H9 (cell line): ENCODE measurements around the gene CHDH. TPM values are rescaled to one million over a fixed set of nuclear protein-coding genes. Genes with fewer than 3 reads are reported as not detected.

Source experiments
- DNase-seq: peaks from one replicate; pipeline ENCODE4 v3.0.0-alpha.2; 2017
- H2AFZ ChIP-seq: one replicate; pipeline ENCODE4 v1.6.1; 2013; ENCODE audit warnings: mild to moderate bottlenecking, low read length, control low read depth, moderate library complexity
- H2AK5ac ChIP-seq: 2 replicates; pipeline ENCODE4 v1.6.1; 2013; ENCODE audit warnings: low read length, control low read depth, mixed read lengths; ENCODE audit not compliant: insufficient read length
- H2BK120ac ChIP-seq: one replicate; pipeline ENCODE4 v1.6.1; 2013; ENCODE audit warnings: low read depth, mild to moderate bottlenecking, low read length, control low read depth, inconsistent platforms; ENCODE audit not compliant: poor library complexity, severe bottlenecking
- H2BK12ac ChIP-seq: 2 replicates; pipeline ENCODE4 v1.6.1; 2013; ENCODE audit warnings: low read length, control low read depth, mixed read lengths, low read depth; ENCODE audit not compliant: insufficient read length
- H2BK15ac ChIP-seq: 2 replicates; pipeline ENCODE4 v1.6.1; 2013; ENCODE audit warnings: low read depth, low read length, control low read depth
- H2BK20ac ChIP-seq: one replicate; pipeline ENCODE4 v1.6.1; 2013; ENCODE audit warnings: low read depth, mild to moderate bottlenecking, low read length, control low read depth, inconsistent platforms; ENCODE audit not compliant: poor library complexity, severe bottlenecking
- H2BK5ac ChIP-seq: 2 replicates; pipeline ENCODE4 v1.6.1; 2013; ENCODE audit warnings: low read length, control low read depth, mixed read lengths; ENCODE audit not compliant: insufficient read length
- H3K14ac ChIP-seq: 2 replicates; pipeline ENCODE4 v1.6.1; 2013; ENCODE audit warnings: low read length, control low read depth; ENCODE audit not compliant: insufficient read depth
- H3K18ac ChIP-seq: 2 replicates; pipeline ENCODE4 v1.6.1; 2013; ENCODE audit warnings: low read depth, mild to moderate bottlenecking, mixed read lengths, low read length, control low read depth; ENCODE audit not compliant: insufficient read length
- H3K23ac ChIP-seq: 2 replicates; pipeline ENCODE4 v1.6.1; 2013; ENCODE audit warnings: low read length, control low read depth, mixed read lengths, low read depth; ENCODE audit not compliant: insufficient read length
- H3K23me2 ChIP-seq: 2 replicates; pipeline ENCODE4 v1.6.1; 2013; ENCODE audit warnings: low read depth, mild to moderate bottlenecking, mixed read lengths, low read length, control low read depth; ENCODE audit not compliant: insufficient read length, poor library complexity, severe bottlenecking
- H3K27ac ChIP-seq: 2 replicates; pipeline ENCODE4 v1.5.1; 2013; ENCODE audit warnings: low read length, control low read depth, mixed read lengths, low read depth; ENCODE audit not compliant: insufficient read length
- H3K27me3 ChIP-seq: 2 replicates; pipeline ENCODE4 v1.6.1; 2013; ENCODE audit warnings: low read length, control low read depth, inconsistent platforms; ENCODE audit not compliant: insufficient read depth
- H3K4ac ChIP-seq: 2 replicates; pipeline ENCODE4 v1.6.1; 2013; ENCODE audit warnings: low read depth, mild to moderate bottlenecking, control low read depth, inconsistent platforms, low read length, moderate library complexity
- H3K4me1 ChIP-seq: 2 replicates; pipeline ENCODE4 v1.6.1; 2013; ENCODE audit warnings: low read length, control low read depth, inconsistent platforms; ENCODE audit not compliant: insufficient read depth
- H3K4me2 ChIP-seq: 2 replicates; pipeline ENCODE4 v1.6.1; 2013; ENCODE audit warnings: low read length, control low read depth, mixed read lengths; ENCODE audit not compliant: insufficient read length, insufficient read depth
- H3K56ac ChIP-seq: 2 replicates; pipeline ENCODE4 v1.6.1; 2013; ENCODE audit warnings: low read depth, mild to moderate bottlenecking, mixed read lengths, low read length, control low read depth; ENCODE audit not compliant: insufficient read length
- H3K79me1 ChIP-seq: 2 replicates; pipeline ENCODE4 v1.6.1; 2013; ENCODE audit warnings: low read depth, mild to moderate bottlenecking, moderate library complexity, low read length, control low read depth, inconsistent platforms; ENCODE audit not compliant: insufficient read depth, poor library complexity, severe bottlenecking
- H3K79me2 ChIP-seq: 2 replicates; pipeline ENCODE4 v1.6.1; 2013; ENCODE audit warnings: low read length, control low read depth, inconsistent platforms; ENCODE audit not compliant: insufficient read depth
- H3K9ac ChIP-seq: 2 replicates; pipeline ENCODE4 v1.6.1; 2013; ENCODE audit warnings: low read length, control low read depth, mixed read lengths; ENCODE audit not compliant: insufficient read length; ENCODE audit errors: extremely low read depth
- H3K9me3 ChIP-seq: one replicate; pipeline ENCODE4 v1.6.1; 2013; ENCODE audit warnings: low read depth, low read length, inconsistent platforms; ENCODE audit not compliant: control insufficient read depth
- H3T11ph ChIP-seq: one replicate; pipeline ENCODE4 v1.6.1; 2013; ENCODE audit warnings: mild to moderate bottlenecking, low read length, control low read depth, inconsistent platforms
- H4K20me1 ChIP-seq: one replicate; pipeline ENCODE4 v1.6.1; 2013; ENCODE audit not compliant: control insufficient read depth, insufficient read length, insufficient read depth
- H4K5ac ChIP-seq: 2 replicates; pipeline ENCODE4 v1.6.1; 2013; ENCODE audit warnings: low read depth, mild to moderate bottlenecking, mixed read lengths, low read length, control low read depth; ENCODE audit not compliant: insufficient read length
- H4K8ac ChIP-seq: replicated peaks from 2 replicates; pipeline ENCODE4 v1.6.1; 2013; ENCODE audit warnings: low read length, control low read depth, mixed read lengths, low read depth; ENCODE audit not compliant: insufficient read length
- H4K91ac ChIP-seq: 2 replicates; pipeline ENCODE4 v1.6.1; 2013; ENCODE audit warnings: low read depth, mild to moderate bottlenecking, moderate library complexity, mixed read lengths, low read length, control low read depth; ENCODE audit not compliant: insufficient read length
- H3K27ac Mint-ChIP-seq, 3 experiments: 2 replicates in 2 of 3; 3 replicates in 1 of 3; pipeline ENCODE4 v1.8.0; 2020 to 2021; ENCODE audit warnings: mixed read lengths in 3 of 3, mild to moderate bottlenecking in 1 of 3, moderate library complexity in 1 of 3
- H3K27me3 Mint-ChIP-seq: 2 replicates; pipeline ENCODE4 v1.8.0; 2021; ENCODE audit warnings: low read depth, mild to moderate bottlenecking, moderate library complexity, mixed read lengths
- H3K36me3 Mint-ChIP-seq, 3 experiments: 2 replicates in 2 of 3; 3 replicates in 1 of 3; pipeline ENCODE4 v1.8.0; 2020 to 2021; ENCODE audit warnings: low read depth in 3 of 3, mixed read lengths in 3 of 3; ENCODE audit not compliant: insufficient read depth in 1 of 3
- H3K4me1 Mint-ChIP-seq, 2 experiments: 2 replicates each; pipeline ENCODE4 v1.8.0; 2020; ENCODE audit warnings: mixed read lengths in 2 of 2
- H3K4me3 Mint-ChIP-seq, 2 experiments: 2 replicates in 1 of 2; 3 replicates in 1 of 2; pipeline ENCODE4 v1.8.0; 2020 to 2021; ENCODE audit warnings: mild to moderate bottlenecking in 2 of 2, mixed read lengths in 2 of 2, moderate library complexity in 1 of 2
- H3K9me3 Mint-ChIP-seq, 2 experiments: 2 replicates in 1 of 2; 3 replicates in 1 of 2; pipeline ENCODE4 v1.8.0; 2020; ENCODE audit warnings: mild to moderate bottlenecking in 2 of 2, mixed read lengths in 2 of 2, moderate library complexity in 1 of 2
- CTCF ChIP-seq: fragments of 200-600 bp; sonication (generic); conservative IDR thresholded peaks from 3 replicates; pipeline ENCODE4 v1.8.0; 2021; ENCODE audit warnings: antibody characterized with exemption, mild to moderate bottlenecking
- WGBS: extraction: QIAGEN DNeasy Blood & Tissue Kit; methylation state at CpG from one replicate; pipeline ENCODE4 v1.1.7; 2013; ENCODE audit warnings: missing lambda C conversion rate, low lambda C conversion rate, mixed read lengths; ENCODE audit not compliant: insufficient read length; ENCODE audit errors: extremely low coverage; 5-methylcytosine and 5-hydroxymethylcytosine counted together
- total RNA-seq: library from RNA; stranded (reverse); gene quantifications from 2 replicates; pipeline ENCODE4 v1.2.1, GENCODE V29; 2021

CHDH gene
- total RNA-seq, 1 experiment from 2014 or later: 11.0 TPM

- H2BK20ac ChIP-seq: no peak overlapping the region
- H3K27me3 ChIP-seq: no peaks in the 10 kb centered on the region
- H3K4ac ChIP-seq: no peak overlapping the region
- H2BK5ac ChIP-seq: no peak overlapping the region
- TF ChIP-seq CTCF: no peak
- no peak overlapping the region for H2AK5ac ChIP-seq
- H3K14ac ChIP-seq: no peak overlapping the region
- H3K4me3 Mint-ChIP-seq: no peak overlapping the region
- no peak overlapping the region for H3K27ac Mint-ChIP-seq
- no peak overlapping the region for H2BK120ac ChIP-seq
- H4K91ac ChIP-seq: no peak overlapping the region
- H3K23ac ChIP-seq: no peak overlapping the region
- DNase-seq: no peak
- no peak overlapping the region for H4K5ac ChIP-seq
- no peaks in the 10 kb centered on the region for H3K23me2 ChIP-seq
- no peaks in the 10 kb centered on the region for H3K9me3 ChIP-seq
- H3T11ph ChIP-seq: no peak overlapping the region
- H3K18ac ChIP-seq: no peak overlapping the region
- WGBS: no CpG with 5 or more reads among the region's 2 CpGs
- H3K27me3 Mint-ChIP-seq: no peaks in the 10 kb centered on the region
- peaks cover 0 to 10% (median 0%) of the 10 kb centered on the region in 3 experiments; a peak in 6 of 7 replicates for H3K36me3 Mint-ChIP-seq
- no peak overlapping the region for H3K56ac ChIP-seq
- H2BK15ac ChIP-seq: no peak overlapping the region
- no peaks in the 10 kb centered on the region for H3K4me1 ChIP-seq
- no peak overlapping the region for H4K8ac ChIP-seq
- H3K4me2 ChIP-seq: no peak overlapping the region
- no peak overlapping the region for H2AFZ ChIP-seq
- no peaks in the 10 kb centered on the region for H3K9me3 Mint-ChIP-seq
- H3K9ac ChIP-seq: no peak overlapping the region
- no peaks in the 10 kb centered on the region for H3K79me2 ChIP-seq
- no peak overlapping the region for H2BK12ac ChIP-seq
- no peaks in the 10 kb centered on the region for H3K79me1 ChIP-seq
- no peaks in the 10 kb centered on the region for H4K20me1 ChIP-seq
- no peak overlapping the region for H3K27ac ChIP-seq
- H3K4me1 Mint-ChIP-seq: peaks cover 2 to 4% of the 10 kb centered on the region in 2 experiments; a peak in 3 of 4 replicates
These were observed 16.6 kb downstream of the CHDH start for GRCh38 chr3:53829605-53830004.
